ENCODE measurements around the gene PLK5. TPM values are rescaled to one million over a fixed set of nuclear protein-coding genes. Genes with fewer than 3 reads are reported as not detected.

PLK5 gene
- total and polyA plus RNA-seq, 2 donors (not counting 1 experiment from before 2014, with no cell fraction given), result not detected

- WGBS (ENCODE audit: insufficient coverage), result 77% methylated on average over 7 of the region's 10 CpGs
- intact Hi-C loops (cut with micrococcal nuclease), result no loop called here
- Histone ChIP-seq H3K4me1 (ENCODE audit: control insufficient read depth in 2 of 2, insufficient read depth in 2 of 2, low read length in 2 of 2) (peaks cover 3 to 8% of the 10 kb centered on the region in 2 donors), H3K79me2 (ENCODE audit: control insufficient read depth, insufficient read depth, low read length) (no peaks in the 10 kb centered on the region), H3K27me3 (replicated peaks in 1 of 4; ENCODE audit: control extremely low read depth in 1 of 4, control insufficient read depth in 3 of 4, insufficient read depth in 4 of 4, low read length in 3 of 4) (peaks cover 0 to 38% (median 18%) of the 10 kb centered on the region in 4 experiments), H4K20me1 (ENCODE audit: control insufficient read depth, insufficient read depth, low read length, poor library complexity, severe bottlenecking) (no peaks in the 10 kb centered on the region), H3K4me3 (ENCODE audit: control extremely low read depth in 1 of 5, extremely low read depth in 1 of 5, insufficient read depth in 1 of 5, low read depth in 2 of 5, low read length in 4 of 5) (no peak overlapping the region), H3K9ac (ENCODE audit: low read length) (no peak overlapping the region), H3K4me2 (replicated peaks; ENCODE audit: low read depth, low read length, poor library complexity, severe bottlenecking) (no peak overlapping the region), H3K9me3 (ENCODE audit: control extremely low read depth in 1 of 3, control insufficient read depth in 2 of 3, insufficient read depth in 1 of 3, low read length in 2 of 3) (peaks cover 0 to 14% (median 0%) of the 10 kb centered on the region in 3 donors), H3K36me3 (replicated peaks in 1 of 2; ENCODE audit: control extremely low read depth in 1 of 2, control insufficient read depth in 1 of 2, extremely low read depth in 1 of 2, insufficient read depth in 2 of 2, low read length in 1 of 2) (no peaks in the 10 kb centered on the region), H3K27ac (ENCODE audit: low read length in 2 of 2) (no peak overlapping the region), H2AFZ (ENCODE audit: insufficient read depth, low read depth, low read length, poor library complexity, severe bottlenecking) (no peak overlapping the region)
- peaks cover 7% of the 10 kb centered on the region for H3K4me1 Mint-ChIP-seq
- DNase-seq (no peak), ATAC-seq (ENCODE audit: low read depth) (no peak)
- peaks cover 32% of the 10 kb centered on the region for H3K27me3 Mint-ChIP-seq
- H3K9me3 Mint-ChIP-seq (ENCODE audit: insufficient read depth), result no peaks in the 10 kb centered on the region
- no peak overlapping the region for H3K27ac Mint-ChIP-seq
- TF ChIP-seq, protein P1, sequence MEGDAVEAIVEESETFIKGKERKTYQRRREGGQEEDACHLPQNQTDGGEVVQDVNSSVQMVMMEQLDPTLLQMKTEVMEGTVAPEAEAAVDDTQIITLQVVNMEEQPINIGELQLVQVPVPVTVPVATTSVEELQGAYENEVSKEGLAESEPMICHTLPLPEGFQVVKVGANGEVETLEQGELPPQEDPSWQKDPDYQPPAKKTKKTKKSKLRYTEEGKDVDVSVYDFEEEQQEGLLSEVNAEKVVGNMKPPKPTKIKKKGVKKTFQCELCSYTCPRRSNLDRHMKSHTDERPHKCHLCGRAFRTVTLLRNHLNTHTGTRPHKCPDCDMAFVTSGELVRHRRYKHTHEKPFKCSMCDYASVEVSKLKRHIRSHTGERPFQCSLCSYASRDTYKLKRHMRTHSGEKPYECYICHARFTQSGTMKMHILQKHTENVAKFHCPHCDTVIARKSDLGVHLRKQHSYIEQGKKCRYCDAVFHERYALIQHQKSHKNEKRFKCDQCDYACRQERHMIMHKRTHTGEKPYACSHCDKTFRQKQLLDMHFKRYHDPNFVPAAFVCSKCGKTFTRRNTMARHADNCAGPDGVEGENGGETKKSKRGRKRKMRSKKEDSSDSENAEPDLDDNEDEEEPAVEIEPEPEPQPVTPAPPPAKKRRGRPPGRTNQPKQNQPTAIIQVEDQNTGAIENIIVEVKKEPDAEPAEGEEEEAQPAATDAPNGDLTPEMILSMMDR (IDR thresholded peaks at IDR 0.05), result no peak
- no peak for TF ChIP-seq EZH2 (IDR thresholded peaks at IDR 0.05; ENCODE audit: borderline replicate concordance, insufficient read depth, low read depth, low read length, poor library complexity, severe bottlenecking)
- no peak overlapping the region for H3K4me3 Mint-ChIP-seq
- CTCF ChIA-PET, result no interaction called here
- POLR2A ChIA-PET, result interaction anchor here (0.7 kb wide), 1 partner anchor 176 kb away, joined by 3 read pairs; no protein-coding TSS in a partner anchor
Measured at GRCh38 chr19:1522061-1522460, 1.8 kb upstream of the PLK5 start.

DNA sequence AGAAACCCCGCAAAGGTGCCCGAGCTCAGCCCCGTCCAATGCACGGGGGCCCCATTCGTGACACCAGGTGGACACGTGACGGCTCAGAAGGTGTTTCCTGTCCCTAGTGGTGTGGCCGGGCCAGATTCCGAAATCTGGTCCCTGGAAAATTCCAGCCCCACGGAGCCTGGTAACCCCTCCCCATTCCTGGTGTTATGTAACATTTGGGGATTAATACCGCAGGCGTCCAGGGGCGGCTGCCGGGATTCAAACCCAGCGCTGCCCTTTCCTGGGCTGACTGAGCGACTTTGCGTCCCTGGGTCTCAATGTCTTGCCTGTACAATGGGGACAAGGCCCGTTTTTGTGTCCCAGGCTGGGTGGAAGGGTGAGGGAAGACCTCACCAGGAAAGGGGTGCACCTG, 1.0 kb upstream of the PLK5 start:
- WGBS (ENCODE audit: insufficient coverage), result 74% methylated on average over 16 of the region's 18 CpGs
- Histone ChIP-seq H3K4me3 (ENCODE audit: control extremely low read depth in 1 of 5, extremely low read depth in 1 of 5, insufficient read depth in 1 of 5, low read depth in 2 of 5, low read length in 4 of 5) (no peak overlapping the region), H3K27ac (ENCODE audit: low read length in 2 of 2) (no peak overlapping the region), H3K9ac (ENCODE audit: low read length) (no peak overlapping the region), H3K4me2 (replicated peaks; ENCODE audit: low read depth, low read length, poor library complexity, severe bottlenecking) (no peak overlapping the region), H4K20me1 (ENCODE audit: control insufficient read depth, insufficient read depth, low read length, poor library complexity, severe bottlenecking) (no peaks in the 10 kb centered on the region), H3K9me3 (ENCODE audit: control extremely low read depth in 1 of 3, control insufficient read depth in 2 of 3, insufficient read depth in 1 of 3, low read length in 2 of 3) (peaks cover 0 to 14% (median 0%) of the 10 kb centered on the region in 3 donors), H3K27me3 (replicated peaks in 1 of 4; ENCODE audit: control extremely low read depth in 1 of 4, control insufficient read depth in 3 of 4, insufficient read depth in 4 of 4, low read length in 3 of 4) (peaks cover 0 to 42% (median 18%) of the 10 kb centered on the region in 4 experiments), H2AFZ (ENCODE audit: insufficient read depth, low read depth, low read length, poor library complexity, severe bottlenecking) (no peak overlapping the region), H3K36me3 (replicated peaks in 1 of 2; ENCODE audit: control extremely low read depth in 1 of 2, control insufficient read depth in 1 of 2, extremely low read depth in 1 of 2, insufficient read depth in 2 of 2, low read length in 1 of 2) (no peaks in the 10 kb centered on the region), H3K79me2 (ENCODE audit: control insufficient read depth, insufficient read depth, low read length) (no peaks in the 10 kb centered on the region), H3K4me1 (ENCODE audit: control insufficient read depth in 2 of 2, insufficient read depth in 2 of 2, low read length in 2 of 2) (peaks cover 3 to 8% of the 10 kb centered on the region in 2 donors)
- TF ChIP-seq, protein P1 (IDR thresholded peaks at IDR 0.05), result no peak
- no peak for TF ChIP-seq EZH2 (IDR thresholded peaks at IDR 0.05; ENCODE audit: borderline replicate concordance, insufficient read depth, low read depth, low read length, poor library complexity, severe bottlenecking)
- H3K9me3 Mint-ChIP-seq (ENCODE audit: insufficient read depth), result no peaks in the 10 kb centered on the region
- H3K4me1 Mint-ChIP-seq, result peaks cover 7% of the 10 kb centered on the region
- intact Hi-C loops (cut with micrococcal nuclease), result no loop called here
- CTCF ChIA-PET, result no interaction called here
- no peak overlapping the region for H3K27ac Mint-ChIP-seq
- peaks cover 35% of the 10 kb centered on the region for H3K27me3 Mint-ChIP-seq
- DNase-seq (no peak), ATAC-seq (ENCODE audit: low read depth) (no peak)
- POLR2A ChIA-PET, result no interaction called here
- H3K4me3 Mint-ChIP-seq, result no peak overlapping the region
